GM18858 (cell line): ENCODE data around the gene MATCAP1.

Experiments
- ATAC-seq: cut with Tn5 transposase; IDR thresholded peaks from one replicate; pipeline ENCODE4 v1.9.1; 2021; ENCODE audit not compliant: unreplicated experiment

MATCAP1 gene

GRCh38 chr16:67208154-67208896, 24.6 kb upstream of the MATCAP1 start:
- no peak for ATAC-seq

GRCh38 chr16:67207249-67208091, 23.7 kb upstream of the MATCAP1 start:
- ATAC-seq: no peak

- no peak for ATAC-seq
These were observed 23.1 kb upstream of the MATCAP1 start for GRCh38 chr16:67206838-67207248.

DNA sequence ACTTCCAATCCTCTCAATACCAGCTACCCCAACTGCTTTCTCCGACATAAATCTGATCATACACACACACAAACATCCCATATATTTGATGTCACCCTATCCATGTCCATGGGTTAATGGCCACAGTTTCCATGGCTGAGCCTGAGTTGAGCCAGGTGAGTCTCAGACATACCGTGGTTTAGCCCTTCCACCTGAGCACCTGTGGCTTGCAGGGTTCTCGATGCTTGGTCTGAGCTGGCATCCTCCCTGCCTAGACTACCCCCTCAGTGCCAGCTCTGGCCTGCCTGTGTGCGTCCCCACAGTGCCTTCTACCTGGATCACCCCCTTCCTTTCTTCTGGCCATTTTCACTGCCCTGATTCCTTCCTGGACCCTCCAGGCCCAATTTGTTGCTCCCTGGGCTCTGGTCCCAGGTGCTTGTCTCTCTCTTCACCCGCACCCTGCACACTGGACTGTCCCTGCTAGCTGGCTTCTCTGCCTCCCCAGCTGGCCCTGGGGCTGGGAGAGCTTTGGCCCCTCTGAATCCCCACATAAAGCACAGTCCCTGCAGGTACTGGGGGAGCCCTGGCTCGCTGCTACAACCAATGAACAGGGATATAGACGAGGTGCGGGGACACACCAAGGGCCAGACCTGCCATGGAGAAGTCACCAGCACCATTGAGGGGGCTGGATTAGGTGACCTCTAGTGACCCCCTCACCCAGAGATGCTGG, 22.5 kb upstream of the MATCAP1 start:
- ATAC-seq: no peak

- no peak for ATAC-seq
These were observed 20.3 kb upstream of the MATCAP1 start for GRCh38 chr16:67204076-67204475.

DNA sequence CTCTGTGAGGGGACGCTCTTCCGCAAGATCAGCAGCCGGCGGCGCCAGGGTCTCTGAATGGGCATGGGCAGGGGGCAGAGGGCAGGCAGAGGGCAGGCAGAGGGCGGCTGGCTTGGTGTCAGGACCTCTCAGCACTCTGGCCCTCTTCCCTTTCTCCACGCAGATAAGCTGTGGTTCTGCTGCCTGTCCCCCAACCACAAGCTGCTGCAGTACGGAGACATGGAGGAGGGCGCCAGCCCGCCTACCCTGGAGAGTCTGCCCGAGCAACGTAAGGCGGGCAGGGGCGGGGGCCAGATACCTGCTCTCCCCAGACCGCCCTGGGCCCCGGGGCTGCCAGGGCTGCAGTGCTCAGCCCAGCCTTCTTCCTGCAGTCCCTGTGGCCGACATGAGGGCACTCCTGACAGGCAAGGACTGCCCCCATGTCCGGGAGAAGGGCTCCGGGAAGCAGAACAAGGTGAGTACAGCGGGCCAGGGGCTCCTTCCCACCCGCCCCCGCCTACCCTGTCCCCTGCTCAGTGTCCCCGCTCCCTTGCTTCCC, 19.3 kb upstream of the MATCAP1 start:
- no peak for ATAC-seq

DNA sequence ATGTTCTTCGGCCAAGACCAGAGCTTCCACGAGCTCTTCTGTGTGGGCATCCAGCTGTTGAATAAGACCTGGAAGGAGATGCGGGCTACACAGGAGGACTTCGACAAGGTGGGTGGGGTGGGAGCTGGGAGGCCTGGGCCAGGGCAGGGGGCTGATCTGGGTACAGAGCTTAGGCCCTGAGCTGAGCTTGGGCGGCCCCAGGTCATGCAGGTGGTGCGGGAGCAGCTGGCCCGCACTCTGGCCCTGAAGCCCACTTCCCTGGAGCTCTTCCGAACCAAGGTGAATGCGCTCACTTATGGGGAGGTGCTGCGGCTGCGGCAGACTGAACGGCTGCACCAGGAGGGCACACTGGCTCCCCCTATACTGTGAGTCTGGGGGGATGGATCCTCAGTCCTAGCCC, 18.7 kb upstream of the MATCAP1 start:
- no peak for ATAC-seq

DNA sequence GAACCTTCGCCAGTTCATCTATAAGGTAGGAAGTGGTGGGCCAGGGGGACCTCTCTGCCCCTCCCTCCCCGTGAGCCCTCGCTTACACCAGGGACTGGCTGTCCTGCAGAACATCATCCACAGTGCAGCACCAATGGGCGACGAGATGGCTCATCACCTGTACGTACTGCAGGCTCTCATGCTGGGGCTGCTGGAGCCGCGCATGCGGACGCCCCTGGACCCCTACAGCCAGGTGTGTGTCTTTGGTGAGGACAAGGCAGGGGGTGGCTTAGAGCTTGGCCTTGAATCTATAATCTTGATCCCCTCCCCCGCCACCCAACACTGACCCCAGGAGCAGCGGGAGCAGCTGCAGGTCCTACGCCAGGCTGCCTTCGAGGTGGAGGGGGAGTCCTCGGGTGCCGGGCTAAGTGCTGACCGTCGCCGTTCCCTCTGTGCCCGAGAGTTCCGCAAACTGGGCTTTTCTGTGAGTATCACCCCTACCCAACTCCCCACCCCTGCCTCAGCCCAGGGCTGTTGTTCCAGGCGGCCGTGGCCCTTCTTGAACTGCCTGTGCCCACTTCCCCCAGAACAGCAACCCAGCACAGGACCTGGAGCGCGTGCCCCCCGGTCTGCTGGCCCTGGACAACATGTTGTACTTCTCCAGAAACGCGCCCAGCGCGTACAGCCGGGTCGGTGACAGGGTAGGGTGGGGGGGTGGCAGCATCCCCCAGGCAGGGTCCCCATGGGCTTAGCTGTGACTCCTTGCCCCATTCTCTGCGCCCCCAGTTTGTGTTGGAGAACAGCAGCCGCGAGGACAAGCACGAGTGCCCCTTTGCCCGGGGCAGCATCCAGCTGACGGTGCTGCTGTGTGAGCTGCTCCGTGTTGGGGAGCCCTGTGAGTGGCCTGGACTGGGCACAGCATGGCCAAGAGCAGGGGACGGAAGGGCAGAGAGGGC, 17.9 kb upstream of the MATCAP1 start:
- no peak for ATAC-seq

DNA sequence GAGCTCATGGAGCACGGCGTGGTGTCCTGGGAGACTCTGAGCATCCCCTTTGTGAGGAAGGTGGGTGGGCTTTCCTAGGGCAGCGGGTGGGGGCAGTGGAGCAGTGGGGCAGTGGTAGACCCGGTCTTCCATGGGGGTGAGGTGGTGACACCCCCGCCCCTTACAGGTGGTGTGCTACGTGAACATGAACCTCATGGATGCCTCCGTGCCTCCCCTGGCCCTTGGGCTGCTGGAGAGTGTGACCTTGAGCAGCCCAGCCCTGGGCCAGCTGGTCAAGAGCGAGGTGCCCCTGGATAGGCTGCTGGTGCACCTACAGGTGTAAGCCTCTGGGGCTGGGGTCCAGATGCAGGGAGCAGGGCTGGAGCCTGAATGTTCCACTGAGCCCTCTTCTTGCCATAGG, 16.7 kb upstream of the MATCAP1 start:
- no peak for ATAC-seq

GRCh38 chr16:67199808-67200198, 16.0 kb upstream of the MATCAP1 start:
- no peak for ATAC-seq

DNA sequence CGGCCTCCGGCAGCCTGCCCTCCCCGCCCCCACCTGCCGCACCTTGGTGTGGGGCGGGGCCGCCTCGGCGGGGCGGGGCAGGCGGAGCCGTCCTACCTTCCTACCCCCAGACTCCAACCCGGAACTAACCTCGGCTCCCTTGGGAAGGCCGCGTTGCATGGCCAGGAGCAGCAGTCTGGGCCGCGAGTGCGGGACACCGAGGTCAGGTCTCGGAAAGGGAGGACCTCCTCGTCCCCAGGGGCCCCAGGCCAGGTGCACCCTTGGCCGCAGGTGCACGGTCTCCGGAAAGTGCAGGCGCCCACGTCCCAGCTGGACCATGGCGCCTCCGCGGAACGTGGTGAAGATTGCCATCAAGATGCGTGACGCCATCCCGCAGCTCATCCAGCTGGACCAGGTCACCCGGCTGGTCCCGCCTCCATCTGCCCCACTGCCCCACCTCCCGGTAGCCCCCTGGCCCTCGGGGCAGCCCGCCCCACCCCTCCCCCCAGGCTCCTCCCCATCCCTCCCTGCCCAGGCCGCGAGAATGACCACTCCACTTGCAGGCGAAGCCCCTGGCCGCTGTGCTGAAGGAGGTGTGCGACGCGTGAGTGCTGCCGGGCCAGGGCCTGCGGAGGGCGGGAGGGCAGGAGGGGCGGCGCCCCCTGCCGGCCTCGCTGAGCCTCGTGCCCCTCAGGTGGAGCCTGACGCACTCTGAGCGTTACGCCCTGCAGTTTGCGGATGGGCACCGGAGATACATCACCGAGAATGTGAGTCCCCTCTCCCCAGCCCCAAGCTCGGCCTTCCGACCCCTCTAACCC, 15.4 kb upstream of the MATCAP1 start, which contains the start of gene ELMO3:
Gene ELMO3 (plus strand): TSS at position 121 of the 797 bp plus-strand sequence. CDS start 196 bp downstream, at position 317.
- no peak for ATAC-seq

- ATAC-seq: no peak
These were observed 14.5 kb upstream of the MATCAP1 start for GRCh38 chr16:67198238-67198734.

GRCh38 chr16:67197704-67198103, 13.9 kb upstream of the MATCAP1 start:
- ATAC-seq: no peak

DNA sequence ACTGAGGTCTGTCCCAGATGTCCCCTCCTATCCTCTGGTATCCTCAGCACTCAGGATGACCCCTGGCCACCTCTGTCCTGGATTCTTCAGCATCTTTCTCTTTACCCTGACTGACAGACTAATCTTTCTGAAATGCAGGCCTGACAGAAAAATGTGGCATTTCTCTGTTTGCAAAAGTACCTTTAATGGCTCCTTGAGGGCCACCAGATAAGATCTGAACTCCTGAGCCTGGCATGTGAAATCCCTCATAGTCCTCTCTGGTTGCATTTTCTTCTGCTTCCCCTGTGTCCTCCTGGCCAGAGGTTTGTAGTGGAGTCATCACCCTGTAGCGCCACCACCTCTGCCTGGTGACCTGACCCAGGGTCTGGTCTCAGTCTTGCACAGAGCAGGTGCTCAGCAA, 13.1 kb upstream of the MATCAP1 start:
- ATAC-seq: no peak

GRCh38 chr16:67195676-67196075, 11.9 kb upstream of the MATCAP1 start:
- ATAC-seq: no peak

DNA sequence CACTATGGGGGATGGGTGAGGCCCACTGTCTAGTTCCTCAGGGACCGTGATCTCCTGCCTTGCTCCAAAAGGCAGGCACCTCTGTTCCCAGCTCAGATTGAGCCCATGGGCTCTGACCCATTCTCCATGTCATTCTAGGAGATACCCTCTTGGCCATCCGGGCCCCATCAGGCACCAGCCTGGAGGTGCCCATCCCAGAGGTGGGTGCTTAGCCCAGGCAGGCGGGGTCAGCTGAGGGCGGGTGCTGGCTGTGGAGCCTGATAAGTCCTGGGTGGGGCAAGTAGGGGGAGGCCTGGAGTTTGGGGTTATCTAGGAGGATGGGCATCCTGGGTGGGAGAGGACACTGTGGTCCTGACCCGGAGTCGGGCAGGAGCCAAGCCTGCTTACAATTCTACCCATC, 10.5 kb upstream of the MATCAP1 start:
- ATAC-seq: no peak

DNA sequence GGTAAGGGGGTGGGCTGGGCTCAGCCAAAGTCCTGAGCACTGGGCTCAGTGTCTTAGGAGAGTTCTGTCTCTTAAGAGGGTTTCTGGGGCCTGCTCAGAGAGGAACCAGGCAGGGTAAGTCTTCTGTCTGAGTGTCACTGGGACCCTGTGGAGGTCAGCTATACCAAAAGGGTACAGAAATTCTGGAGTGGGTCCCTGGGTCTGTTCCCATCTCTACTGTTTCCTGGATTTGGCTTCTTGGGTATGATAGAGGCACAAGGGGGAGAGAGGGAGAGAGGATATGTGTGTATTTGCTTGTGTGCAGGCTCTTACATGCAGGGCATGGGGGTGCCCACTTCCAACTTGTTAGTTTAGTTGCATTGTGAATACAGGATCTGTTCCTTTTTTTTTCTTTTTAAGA, 9.8 kb upstream of the MATCAP1 start:
- no peak for ATAC-seq

DNA sequence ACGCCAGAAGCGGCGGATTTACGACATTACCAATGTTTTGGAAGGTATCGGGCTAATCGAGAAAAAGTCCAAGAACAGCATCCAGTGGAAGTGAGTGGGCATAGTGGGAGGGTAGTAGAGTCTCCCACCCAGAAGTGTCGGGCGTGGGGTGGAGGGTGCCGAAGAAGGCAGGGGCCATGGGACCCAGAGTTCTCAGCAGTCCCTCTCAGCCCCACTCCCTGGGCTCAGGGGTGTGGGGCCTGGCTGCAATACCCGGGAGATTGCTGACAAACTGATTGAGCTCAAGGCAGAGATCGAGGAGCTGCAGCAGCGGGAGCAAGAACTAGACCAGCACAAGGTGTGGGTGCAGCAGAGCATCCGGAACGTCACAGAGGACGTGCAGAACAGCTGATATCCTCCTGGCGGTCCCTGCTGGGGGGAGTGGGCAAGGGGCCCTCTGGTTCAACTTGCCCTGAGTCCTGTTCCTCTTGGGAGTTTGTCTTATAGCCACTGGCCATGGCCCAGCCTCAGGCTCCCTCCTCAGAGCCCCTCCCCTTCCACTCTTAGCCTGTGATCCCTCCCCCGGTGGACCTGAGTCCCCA, 9.1 kb upstream of the MATCAP1 start:
- ATAC-seq: no peak
